ENCODE results near the gene NFIA.

GRCh38 chr1:61089338-61089737, 7.0 kb downstream of the NFIA start:
- no peak for TF ChIP-seq POLR2A (IDR thresholded peaks at IDR 0.05)
- no peak for TF ChIP-seq CTCF (IDR thresholded peaks at IDR 0.05)
